COLO668 (cell line): ENCODE results near the gene CDK19.
"Not testable (repeated sequence)": the region's sequence is repeated elsewhere in the genome, so short reads cannot be mapped to it uniquely, and the experiment has no call there.

ENCODE experiments used
- DNase-seq: peaks from one replicate; lab custom pipeline; 2025; ENCODE audit not compliant: unreplicated experiment; lab: John Stamatoyannopoulos, UW

CDK19 gene

GRCh38 chr6:110815411-110816409, at the start of gene CDK19:
CDK19 (minus strand) TSS chr6:110815469; CDS start chr6:110815136, 333 bp downstream.
- peak; percentile 95 for DNase-seq

- no peak for DNase-seq
Observed at GRCh38 chr6:110864824-110865223, 49.6 kb upstream of the CDK19 start.

GRCh38 chr6:110859335-110859792, 44.1 kb upstream of the CDK19 start:
- DNase-seq: no peak

- DNase-seq: no peak
Observed at GRCh38 chr6:110858562-110859214, 43.4 kb upstream of the CDK19 start.

GRCh38 chr6:110858016-110858415, 42.7 kb upstream of the CDK19 start:
- no peak for DNase-seq

GRCh38 chr6:110856296-110856695, 41.0 kb upstream of the CDK19 start:
- no peak for DNase-seq

- DNase-seq: no peak
Observed at GRCh38 chr6:110853754-110854477, 38.6 kb upstream of the CDK19 start.

- no peak for DNase-seq
Observed at GRCh38 chr6:110852773-110853172, 37.5 kb upstream of the CDK19 start.

- no peak for DNase-seq
Observed at GRCh38 chr6:110849781-110850180, 34.5 kb upstream of the CDK19 start.

- DNase-seq: no peak
Observed at GRCh38 chr6:110841266-110841665, 26.0 kb upstream of the CDK19 start.

- not testable (repeated sequence) for DNase-seq
Observed at GRCh38 chr6:110835751-110836150, 20.5 kb upstream of the CDK19 start.

GRCh38 chr6:110833831-110834230, 18.6 kb upstream of the CDK19 start:
- DNase-seq: no peak

- no peak for DNase-seq
Observed at GRCh38 chr6:110831405-110831804, 16.1 kb upstream of the CDK19 start.

- DNase-seq: no peak
Observed at GRCh38 chr6:110828396-110828795, 13.1 kb upstream of the CDK19 start.

- no peak for DNase-seq
Observed at GRCh38 chr6:110826236-110827129, 11.2 kb upstream of the CDK19 start.

- no peak for DNase-seq
Observed at GRCh38 chr6:110823146-110823545, 7.9 kb upstream of the CDK19 start.

GRCh38 chr6:110822249-110822648, 7.0 kb upstream of the CDK19 start:
- DNase-seq: no peak

GRCh38 chr6:110816677-110817076, 1.4 kb upstream of the CDK19 start:
- DNase-seq: no peak

GRCh38 chr6:110815015-110815410, 256 bp downstream of the CDK19 start:
- no peak for DNase-seq
